ENCODE data around the gene ZNF473. TPM values are rescaled to one million over a fixed set of nuclear protein-coding genes. Genes with fewer than 3 reads are reported as not detected.
"Not testable (repeated sequence)": the region's sequence is repeated elsewhere in the genome, so short reads cannot be mapped to it uniquely, and the experiment has no call there.

The ZNF473 gene
- total RNA-seq, 1 donor from 2014 or later = 8.3 TPM

DNA sequence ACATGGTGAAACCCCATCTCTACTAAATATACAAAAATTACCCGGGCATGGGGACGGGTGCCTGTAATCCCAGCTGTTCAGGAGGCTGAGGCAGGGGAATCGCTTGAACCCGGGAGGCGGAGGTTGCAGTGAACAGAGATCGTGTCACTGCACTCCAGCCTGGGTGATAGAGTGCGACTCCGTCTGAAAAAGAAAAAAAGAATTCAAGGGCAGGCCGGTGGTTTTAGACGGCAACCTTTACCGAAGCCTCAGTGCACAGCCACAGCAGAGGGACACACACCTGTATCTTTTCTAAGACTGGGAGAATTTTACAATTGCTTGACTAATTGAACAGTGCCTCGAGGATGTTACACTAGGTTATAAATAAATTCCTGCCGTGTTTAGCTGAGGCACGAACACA lies 73.9 kb downstream of the ZNF473 start:
- peak; percentile 16 for DNase-seq (ENCODE audit: low spot score)

DNA sequence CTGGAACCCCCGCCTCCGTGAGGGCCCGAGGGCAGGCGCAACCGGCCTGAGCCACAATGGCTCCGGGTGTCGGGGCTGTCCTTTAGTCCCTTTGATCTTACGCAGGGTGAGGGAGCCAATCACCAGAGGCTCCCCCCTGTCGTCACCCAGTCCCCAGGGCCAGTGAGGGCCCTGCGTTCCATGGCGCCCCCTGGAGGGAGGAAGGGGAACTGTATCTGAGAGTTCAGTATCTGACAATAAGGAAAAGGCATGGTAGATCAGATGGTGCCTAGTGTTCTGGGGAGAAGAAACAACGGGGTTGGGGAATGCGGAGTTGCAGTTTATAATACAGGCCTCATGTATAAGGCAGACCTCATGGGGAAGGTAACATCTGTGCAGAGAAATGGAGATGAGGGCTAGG lies 75.1 kb downstream of the ZNF473 start:
- DNase-seq (ENCODE audit: low spot score) = not testable (repeated sequence)

Other genes with a start within 250 kb of the ZNF473 start
- 36.7 TPM for gene FUZ, start 212.7 kb upstream of the ZNF473 start, total RNA-seq
- 66.0 TPM for gene MED25, start 207.7 kb upstream of the ZNF473 start, total RNA-seq
- gene PTOV1, start 174.8 kb upstream of the ZNF473 start, total RNA-seq = 249 TPM
- 103 TPM for gene PNKP, start 158.4 kb upstream of the ZNF473 start, total RNA-seq
- gene AKT1S1, start 148.7 kb upstream of the ZNF473 start, total RNA-seq = 48.5 TPM
- 68.1 TPM for gene TBC1D17, start 148.3 kb upstream of the ZNF473 start, total RNA-seq
- gene IL4I1, start 129.1 kb upstream of the ZNF473 start, total RNA-seq = 0.81 TPM
- gene ATF5, start 96.8 kb upstream of the ZNF473 start, total RNA-seq = 20.2 TPM
- 45.9 TPM for gene NUP62, start 96.5 kb upstream of the ZNF473 start, total RNA-seq
- 1.5 TPM for gene SIGLEC11, start 64.8 kb upstream of the ZNF473 start, total RNA-seq
- 73.7 TPM for gene VRK3, start 633 bp upstream of the ZNF473 start, total RNA-seq
- gene IZUMO2, start 137.3 kb downstream of the ZNF473 start, total RNA-seq = not detected
- 91.0 TPM for gene MYH14, start 177.6 kb downstream of the ZNF473 start, total RNA-seq

Data from mucosa of gallbladder (tissue), 1 donor.